Adrenal gland (tissue), 12 donors: ENCODE measurements around the gene CCDC152. TPM values are rescaled to one million over a fixed set of nuclear protein-coding genes. Genes with fewer than 3 reads are reported as not detected.

Experiments used
- DNase-seq, 7 donors: peaks; one replicate each; pipeline ENCODE4 v3.0.0-alpha.2; 2019 to 2020
- H3K27ac ChIP-seq, 5 donors: fragments of 200-600 bp; sonication (generic) in 4 of 5; 1 replicate in 3 of 5; 2 replicates in 2 of 5; pipeline versions ENCODE4 v1.5.1 to v1.8.0; 2016 to 2020; ENCODE audit warnings: mild to moderate bottlenecking in 1 of 5
- H3K27me3 ChIP-seq: fragments of 200-600 bp; 2 replicates; pipeline ENCODE4 v1.8.0; 2021
- H3K36me3 ChIP-seq, 2 donors: fragments of 200-600 bp; replicated peaks in 1 of 2; 1 replicate in 1 of 2; 2 replicates in 1 of 2; pipeline versions ENCODE4 v1.5.1 to v1.8.0; 2018 to 2022
- H3K4me1 ChIP-seq, 2 donors: fragments of 200-600 bp; replicated peaks in 1 of 2; 1 replicate in 1 of 2; 2 replicates in 1 of 2; pipeline versions ENCODE4 v1.5.1 to v1.8.0; 2018 to 2021
- H3K4me3 ChIP-seq, 4 donors: fragments of 200-600 bp; sonication (generic) in 3 of 4; one replicate each; pipeline ENCODE4 v1.5.1; 2016 to 2018
- H3K9me3 ChIP-seq, 3 donors: fragments of 200-600 bp; sonication (generic) in 1 of 3; replicated peaks in 1 of 3; 1 replicate in 2 of 3; 2 replicates in 1 of 3; pipeline versions ENCODE4 v1.5.1 to v1.8.0; 2016 to 2021
- CTCF ChIP-seq, 6 experiments: fragments of 450-650 bp in 4 of 6; fragments of 200-600 bp in 2 of 6; sonication (generic) in 1 of 6; IDR thresholded peaks; 1 replicate in 5 of 6; 2 replicates in 1 of 6; pipeline versions ENCODE4 v1.5.1 to v1.8.0; 2016 to 2021; ENCODE audit warnings: antibody characterized with exemption in 6 of 6, mild to moderate bottlenecking in 2 of 6, moderate library complexity in 1 of 6
- POLR2A ChIP-seq, 2 donors: fragments of 450-650 bp; IDR thresholded peaks; one replicate each; pipeline ENCODE4 v1.6.1; 2017; ENCODE audit warnings: antibody characterized with exemption in 2 of 2, mild to moderate bottlenecking in 2 of 2, moderate library complexity in 1 of 2
- WGBS, 4 donors: extraction: QIAGEN DNeasy Blood & Tissue Kit in 2 of 4; methylation state at CpG; one replicate each; pipeline versions ENCODE4 v1.1.5 to v1.1.7; 2013 to 2017; 5-methylcytosine and 5-hydroxymethylcytosine counted together
- intact Hi-C, 2 donors: fragments of 100-400 bp; cut with DNase I; formaldehyde crosslinking; loops; one replicate each; pipeline versions ENCODE4 v1.14.1 to v1.15.0; 2022 to 2023
- polyA plus RNA-seq, 3 donors: library from polyadenylated mRNA; stranded (reverse); fragments of 200-250 nt in 2 of 3; fragments of 350-450 nt in 1 of 3; fragmentation: Illumina TruSeq in 1 of 3; extraction: RNeasy Lipid Tissue Mini Kit (QIAGEN cat#74804) in 1 of 3; gene quantifications; one replicate each; pipeline ENCODE4 v1.2.3, GENCODE V29; 2013 to 2014
- total RNA-seq, 9 donors: library from RNA; depleted of rRNA in 4 of 9; stranded (reverse); fragments of >200 nt in 4 of 9; fragments of 120-200 nt in 1 of 9; fragmentation: NEBNext Ultra II Directional in 1 of 9; extraction: Animal tissue kit (Norgen Biotek cat#: 25700) in 1 of 9; gene quantifications; one replicate each; pipeline versions ENCODE4 v1.1.0 to v1.2.4, GENCODE V29; 2013 to 2023
- donor health status: healthy with polysubstance abuse.
- donor health status: Bipolar disorder and iron deficiency.
- donor health status: DM: yes; HTN: yes; CAD: no.
- donor health status: DM: no; HTN: no; CAD: no.
- donor health status: DM: no; HTN: no; CAD: no.
- donor health status: DM: yes; HTN: yes; CAD: no.

Gene CCDC152
- total and polyA plus RNA-seq, 12 donors = 0.26 to 1.9 (median 0.72) TPM; not detected in 1

GRCh38 chr5:42836070-42836769 is 79.6 kb downstream of the CCDC152 start:
- Histone ChIP-seq H3K4me1 (peaks cover 8 to 12% of the 10 kb centered on the region in 2 donors), H3K4me3 (no peak overlapping the region), H3K9me3 (no peaks in the 10 kb centered on the region), H3K27me3 (no peaks in the 10 kb centered on the region), H3K27ac (no peak overlapping the region), H3K36me3 (no peaks in the 10 kb centered on the region)
- intact Hi-C loops = no loop called here
- no peak for TF ChIP-seq CTCF (IDR thresholded peaks at IDR 0.05)
- no peak for TF ChIP-seq POLR2A (IDR thresholded peaks at IDR 0.05)
- DNase-seq = no peak
- 96 to 100% (median 96%) methylated on average over 2 to 25 of the region's 25 CpGs for WGBS, 4 donors

GRCh38 chr5:42837601-42838000 is 81.0 kb downstream of the CCDC152 start:
- Histone ChIP-seq H3K4me3 (no peak overlapping the region), H3K27ac (peak overlapping the region in 2 of 5 donors; percentile 0 to 42), H3K27me3 (no peaks in the 10 kb centered on the region), H3K9me3 (no peaks in the 10 kb centered on the region), H3K4me1 (peaks cover 10 to 14% of the 10 kb centered on the region in 2 donors), H3K36me3 (no peaks in the 10 kb centered on the region)
- DNase-seq = peak in 1 of 7 donors; percentile 10
- intact Hi-C loops = no loop called here
- no peak for TF ChIP-seq CTCF (IDR thresholded peaks at IDR 0.05)
- no peak for TF ChIP-seq POLR2A (IDR thresholded peaks at IDR 0.05)
- 67 to 80% (median 72%) methylated on average over 3 of the region's 3 CpGs for WGBS, 4 donors

GRCh38 chr5:42839196-42839595 is 82.6 kb downstream of the CCDC152 start:
- H3K4me1 ChIP-seq = peaks cover 24 to 30% of the 10 kb centered on the region in 2 donors
- TF ChIP-seq POLR2A (IDR thresholded peaks at IDR 0.05) = no peak
- TF ChIP-seq CTCF (IDR thresholded peaks at IDR 0.05) = no peak
- H3K9me3 ChIP-seq = no peaks in the 10 kb centered on the region
- H3K36me3 ChIP-seq = no peaks in the 10 kb centered on the region
- no peak overlapping the region for H3K4me3 ChIP-seq
- H3K27me3 ChIP-seq = no peaks in the 10 kb centered on the region
- DNase-seq = no peak
- H3K27ac ChIP-seq = no peak overlapping the region
- intact Hi-C loops = no loop called here
- WGBS, 4 donors = 74 to 83% (median 79%) methylated on average over 3 of the region's 3 CpGs

- Histone ChIP-seq H3K27me3 (no peaks in the 10 kb centered on the region), H3K27ac (peak overlapping the region in 2 of 5 donors; percentile 64 to 76), H3K4me1 (peaks cover 24 to 30% of the 10 kb centered on the region in 2 donors), H3K36me3 (no peaks in the 10 kb centered on the region), H3K9me3 (no peaks in the 10 kb centered on the region), H3K4me3 (no peak overlapping the region)
- 31 to 45% (median 36%) methylated on average over 6 of the region's 6 CpGs for WGBS, 4 donors
- peak; percentile 33 to 74 (median 53) for DNase-seq
- intact Hi-C loops = no loop called here
- TF ChIP-seq CTCF (IDR thresholded peaks at IDR 0.05) = no peak
- no peak for TF ChIP-seq POLR2A (IDR thresholded peaks at IDR 0.05)
These were observed 83.7 kb downstream of the CCDC152 start for GRCh38 chr5:42840269-42840668.
